Measurements from ENCODE around the gene ADGRV1. TPM values are rescaled to one million over a fixed set of nuclear protein-coding genes. Genes with fewer than 3 reads are reported as not detected.
"Not testable (repeated sequence)": the region's sequence is repeated elsewhere in the genome, so short reads cannot be mapped to it uniquely, and the experiment has no call there.

The ADGRV1 gene
- total and polyA plus RNA-seq, 7 experiments from 2014 or later = 0.32 to 1.1 TPM; not detected in 5

DNA sequence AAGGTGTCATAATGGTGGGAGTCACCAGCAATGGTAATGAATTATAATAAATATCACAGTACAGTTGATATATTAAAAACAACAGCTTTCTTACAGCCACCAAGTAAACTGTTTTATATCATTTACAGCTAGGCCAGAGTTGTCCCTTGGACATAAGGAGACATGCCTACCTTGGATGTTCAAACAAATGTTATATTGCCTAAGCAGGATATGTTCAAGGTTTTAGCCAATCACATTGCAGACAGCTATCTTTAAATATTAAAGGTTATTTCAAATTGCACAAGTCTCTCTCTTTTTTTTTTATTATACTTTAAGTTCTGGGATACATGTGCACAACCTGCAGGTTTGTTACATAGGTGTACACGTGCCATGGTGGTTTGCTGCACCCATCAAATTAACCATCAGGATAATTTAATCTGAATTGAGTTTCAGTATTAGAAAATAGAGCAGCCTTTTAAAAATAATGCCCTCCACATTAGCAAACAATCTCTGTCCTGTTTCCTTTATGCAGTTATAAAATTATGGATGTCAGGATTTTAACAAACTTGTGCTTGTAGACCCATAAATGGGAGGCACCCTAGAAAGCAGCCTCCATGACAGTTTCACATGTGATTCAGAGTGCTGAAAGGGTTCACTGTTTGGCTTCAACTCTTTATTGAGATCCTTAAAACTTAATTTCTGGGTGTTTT is 483.8 kb downstream of the ADGRV1 start:
- CTCF ChIA-PET = no interaction called here
- H3K4me3 Mint-ChIP-seq = no peak overlapping the region

DNA sequence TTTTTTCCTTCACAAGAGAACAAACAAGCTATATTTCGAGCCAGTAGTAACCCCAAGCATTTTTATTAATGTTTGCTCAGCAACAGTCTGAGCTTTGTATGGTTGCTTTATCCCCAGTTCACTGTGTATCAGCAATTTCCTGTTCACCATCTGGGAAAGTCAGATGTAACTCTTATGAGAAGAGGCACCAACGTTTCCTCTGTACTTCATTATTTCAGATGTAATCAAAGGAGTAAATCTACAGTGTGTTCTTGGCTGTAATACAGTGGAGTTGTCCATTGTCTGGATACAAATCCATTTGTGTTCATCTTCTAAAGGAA is 484.3 kb downstream of the ADGRV1 start:
- Histone ChIP-seq H3K9me3 (ENCODE audit: control insufficient read depth in 2 of 3, low read length in 3 of 3) (no peaks in the 10 kb centered on the region), H3K27ac (ENCODE audit: low read depth, low read length) (no peak overlapping the region), H3K4me1 (ENCODE audit: control insufficient read depth in 2 of 2, insufficient read depth in 2 of 2, low read length in 2 of 2) (no peaks in the 10 kb centered on the region), H3K4me3 (ENCODE audit: low read length) (no peak overlapping the region), H3K27me3 (ENCODE audit: control insufficient read depth in 2 of 2, insufficient read depth in 2 of 2, low read length in 2 of 2) (no peaks in the 10 kb centered on the region), H3K36me3 (ENCODE audit: control insufficient read depth in 2 of 3, insufficient read depth in 3 of 3, low read length in 3 of 3) (no peaks in the 10 kb centered on the region)
- no peak overlapping the region for H3K27ac Mint-ChIP-seq
- ChIA-PET POLR2A (no interaction called here), CTCF (no interaction called here)
- no peak overlapping the region for H3K4me3 Mint-ChIP-seq
- intact Hi-C loops (cut with micrococcal nuclease) = loop anchor here in 1 of 2 donors (5.0 kb wide), 1 partner anchor 884 kb away; no protein-coding TSS in a partner anchor
- DNase-seq (no peak), ATAC-seq (no peak)
- H3K36me3 Mint-ChIP-seq = no peaks in the 10 kb centered on the region
- no peaks in the 10 kb centered on the region for H3K4me1 Mint-ChIP-seq
- peaks cover 3 to 16% (median 10%) of the 10 kb centered on the region in 5 donors for H3K27me3 Mint-ChIP-seq
- peaks cover 0 to 9% (median 0%) of the 10 kb centered on the region in 11 donors for H3K9me3 Mint-ChIP-seq

More for the DNA sequence above, 483.8 kb downstream of the ADGRV1 start:
- Mint-ChIP-seq H3K36me3 (no peaks in the 10 kb centered on the region), H3K27me3 (peaks cover 5 to 16% (median 10%) of the 10 kb centered on the region in 5 donors), H3K27ac (no peak overlapping the region), H3K4me1 (no peaks in the 10 kb centered on the region), H3K9me3 (peaks cover 0 to 9% (median 0%) of the 10 kb centered on the region in 11 donors)
- H3K27ac ChIP-seq (ENCODE audit: low read depth, low read length) = no peak overlapping the region
- ATAC-seq = no peak
- no peak overlapping the region for H3K4me3 ChIP-seq (ENCODE audit: low read length)
- POLR2A ChIA-PET = no interaction called here
- no peaks in the 10 kb centered on the region for H3K4me1 ChIP-seq (ENCODE audit: control insufficient read depth in 2 of 2, insufficient read depth in 2 of 2, low read length in 2 of 2)
- H3K27me3 ChIP-seq (ENCODE audit: control insufficient read depth in 2 of 2, insufficient read depth in 2 of 2, low read length in 2 of 2) = no peaks in the 10 kb centered on the region
- H3K36me3 ChIP-seq (ENCODE audit: control insufficient read depth in 2 of 3, insufficient read depth in 3 of 3, low read length in 3 of 3) = no peaks in the 10 kb centered on the region
- DNase-seq = no peak
- no peaks in the 10 kb centered on the region for H3K9me3 ChIP-seq (ENCODE audit: control insufficient read depth in 2 of 3, low read length in 3 of 3)
- intact Hi-C loops (cut with micrococcal nuclease) = loop anchor here in 1 of 2 donors (5.0 kb wide), 1 partner anchor 885 kb away; no protein-coding TSS in a partner anchor

DNA sequence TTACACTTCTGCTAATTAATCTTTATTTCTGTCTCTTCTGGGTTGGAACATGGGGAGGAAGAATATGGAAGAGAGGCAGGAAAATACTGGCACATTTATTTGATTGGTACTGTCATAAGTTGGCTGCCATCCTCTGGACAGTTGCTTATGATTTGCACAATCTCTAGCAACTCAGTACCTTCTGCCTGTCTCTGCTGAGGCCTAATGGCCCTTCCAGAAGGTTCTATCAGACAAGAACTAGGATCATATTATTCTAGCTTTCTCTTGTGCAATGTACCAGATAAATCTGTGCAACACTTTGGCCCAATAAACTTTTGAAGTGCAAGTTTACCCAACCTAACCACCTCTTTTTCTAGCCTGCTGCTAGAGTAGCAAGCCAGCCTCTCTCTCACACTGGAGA is 489.5 kb downstream of the ADGRV1 start:
- Histone ChIP-seq H3K4me1 (ENCODE audit: control insufficient read depth in 2 of 2, insufficient read depth in 2 of 2, low read length in 2 of 2) (no peaks in the 10 kb centered on the region), H3K27ac (ENCODE audit: low read depth, low read length) (no peak overlapping the region), H3K27me3 (ENCODE audit: control insufficient read depth in 2 of 2, insufficient read depth in 2 of 2, low read length in 2 of 2) (no peaks in the 10 kb centered on the region), H3K4me3 (ENCODE audit: low read length) (no peak overlapping the region), H3K9me3 (ENCODE audit: control insufficient read depth in 2 of 3, low read length in 3 of 3) (no peaks in the 10 kb centered on the region), H3K36me3 (ENCODE audit: control insufficient read depth in 2 of 3, insufficient read depth in 3 of 3, low read length in 3 of 3) (no peaks in the 10 kb centered on the region)
- intact Hi-C loops (cut with micrococcal nuclease) = no loop called here
- H3K27me3 Mint-ChIP-seq = peaks cover 0 to 19% (median 15%) of the 10 kb centered on the region in 5 donors
- H3K9me3 Mint-ChIP-seq = peaks cover 0 to 9% (median 0%) of the 10 kb centered on the region in 11 donors
- peaks cover 0 to 1% (median 0%) of the 10 kb centered on the region in 7 donors for H3K4me1 Mint-ChIP-seq
- ATAC-seq (no peak), DNase-seq (no peak)
- H3K4me3 Mint-ChIP-seq = no peak overlapping the region
- ChIA-PET POLR2A (no interaction called here), CTCF (no interaction called here)
- no peak overlapping the region for H3K27ac Mint-ChIP-seq
- H3K36me3 Mint-ChIP-seq = no peaks in the 10 kb centered on the region

DNA sequence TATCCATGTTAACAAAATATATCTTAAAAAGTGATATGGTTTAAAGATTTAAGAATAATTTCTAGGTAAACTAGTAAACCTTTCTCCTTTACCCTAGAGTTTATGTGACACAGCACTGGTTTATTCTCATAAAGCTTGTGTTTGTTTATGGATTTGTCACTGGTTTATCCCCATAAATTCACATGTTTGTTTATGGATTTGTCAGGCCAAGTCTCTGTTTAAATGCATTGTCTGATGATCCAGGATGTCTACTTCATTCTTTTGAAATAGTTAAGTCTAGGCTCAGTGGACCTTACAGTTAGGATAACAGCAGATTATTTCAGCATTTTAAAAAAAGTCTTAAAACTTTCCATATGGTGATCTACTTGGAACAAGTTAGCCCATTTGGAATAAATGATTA is 490.5 kb downstream of the ADGRV1 start:
- intact Hi-C loops (cut with micrococcal nuclease) = no loop called here

DNA sequence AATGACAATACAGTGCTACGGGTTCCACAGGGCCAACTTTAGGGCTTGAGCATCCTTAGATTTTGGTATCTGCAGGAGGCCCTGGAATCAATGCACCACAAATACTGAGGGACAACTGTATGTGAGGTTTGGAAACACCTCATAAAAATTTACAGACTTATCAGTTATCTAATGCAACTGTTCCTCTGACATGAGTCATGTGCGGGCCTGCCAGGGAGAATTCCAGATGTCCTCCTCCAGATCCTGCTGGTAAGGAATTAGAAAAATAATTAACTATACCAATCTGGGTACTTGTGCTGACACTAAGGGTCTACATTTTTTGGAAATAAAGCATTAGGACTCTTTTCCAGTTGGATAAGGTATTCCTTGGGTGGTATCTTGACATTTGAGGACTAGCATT is 491.2 kb downstream of the ADGRV1 start:
- POLR2A ChIA-PET = no interaction called here
- Mint-ChIP-seq H3K36me3 (no peaks in the 10 kb centered on the region), H3K9me3 (peaks cover 0 to 7% (median 0%) of the 10 kb centered on the region in 11 donors), H3K4me1 (peaks cover 0 to 4% (median 0%) of the 10 kb centered on the region in 7 donors), H3K27me3 (peaks cover 5 to 23% (median 18%) of the 10 kb centered on the region in 5 donors), H3K4me3 (no peak overlapping the region), H3K27ac (no peak overlapping the region)
- Histone ChIP-seq H3K9me3 (ENCODE audit: control insufficient read depth in 2 of 3, low read length in 3 of 3) (no peaks in the 10 kb centered on the region), H3K27ac (ENCODE audit: low read depth, low read length) (no peak overlapping the region), H3K27me3 (ENCODE audit: control insufficient read depth in 2 of 2, insufficient read depth in 2 of 2, low read length in 2 of 2) (no peaks in the 10 kb centered on the region), H3K4me1 (ENCODE audit: control insufficient read depth in 2 of 2, insufficient read depth in 2 of 2, low read length in 2 of 2) (no peaks in the 10 kb centered on the region), H3K4me3 (ENCODE audit: low read length) (no peak overlapping the region), H3K36me3 (ENCODE audit: control insufficient read depth in 2 of 3, insufficient read depth in 3 of 3, low read length in 3 of 3) (no peaks in the 10 kb centered on the region)
- ATAC-seq (no peak), DNase-seq (no peak)
- CTCF ChIA-PET = no interaction called here
- intact Hi-C loops (cut with micrococcal nuclease) = no loop called here

More for the DNA sequence above, 490.5 kb downstream of the ADGRV1 start:
- H3K36me3 ChIP-seq (ENCODE audit: control insufficient read depth in 2 of 3, insufficient read depth in 3 of 3, low read length in 3 of 3) = no peaks in the 10 kb centered on the region
- peaks cover 5 to 25% (median 18%) of the 10 kb centered on the region in 5 donors for H3K27me3 Mint-ChIP-seq
- H3K27ac Mint-ChIP-seq = no peak overlapping the region
- no peaks in the 10 kb centered on the region for H3K9me3 ChIP-seq (ENCODE audit: control insufficient read depth in 2 of 3, low read length in 3 of 3)
- ChIA-PET POLR2A (no interaction called here), CTCF (no interaction called here)
- no peaks in the 10 kb centered on the region for H3K36me3 Mint-ChIP-seq
- H3K4me3 Mint-ChIP-seq = no peak overlapping the region
- H3K4me3 ChIP-seq (ENCODE audit: low read length) = no peak overlapping the region
- ATAC-seq (no peak), DNase-seq (no peak)
- H3K4me1 Mint-ChIP-seq = peaks cover 0 to 4% (median 0%) of the 10 kb centered on the region in 7 donors
- H3K27ac ChIP-seq (ENCODE audit: low read depth, low read length) = no peak overlapping the region
- peaks cover 0 to 9% (median 0%) of the 10 kb centered on the region in 11 donors for H3K9me3 Mint-ChIP-seq
- H3K27me3 ChIP-seq (ENCODE audit: control insufficient read depth in 2 of 2, insufficient read depth in 2 of 2, low read length in 2 of 2) = no peaks in the 10 kb centered on the region
- H3K4me1 ChIP-seq (ENCODE audit: control insufficient read depth in 2 of 2, insufficient read depth in 2 of 2, low read length in 2 of 2) = no peaks in the 10 kb centered on the region

DNA sequence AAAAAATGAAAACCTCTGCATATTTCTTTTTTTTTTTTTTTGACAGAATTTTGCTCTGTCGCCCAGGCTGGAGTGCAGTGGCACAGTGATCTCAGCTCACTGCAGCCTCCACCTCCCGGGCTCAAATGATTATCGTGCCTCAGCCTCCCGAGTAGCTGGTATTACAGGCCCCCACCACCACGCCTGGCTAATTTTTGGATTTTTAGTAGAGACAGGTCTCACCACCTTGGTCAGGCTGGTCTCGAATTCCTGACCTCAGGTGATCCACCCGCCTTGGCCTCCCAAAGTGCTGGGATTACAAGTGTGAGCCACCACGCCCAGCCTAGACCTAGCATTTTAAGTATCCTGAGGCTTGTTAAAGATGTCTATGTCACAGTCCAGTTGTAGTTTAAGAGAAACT is 493.8 kb downstream of the ADGRV1 start:
- H3K4me1 ChIP-seq (ENCODE audit: control insufficient read depth in 2 of 2, insufficient read depth in 2 of 2, low read length in 2 of 2); H3K36me3 Mint-ChIP-seq; ATAC-seq; intact Hi-C loops (cut with micrococcal nuclease); H3K4me3 ChIP-seq (ENCODE audit: low read length); H3K9me3 ChIP-seq (ENCODE audit: control insufficient read depth in 2 of 3, low read length in 3 of 3); H3K9me3 Mint-ChIP-seq; CTCF ChIA-PET; H3K27ac Mint-ChIP-seq; H3K27ac ChIP-seq (ENCODE audit: low read depth, low read length); H3K4me3 Mint-ChIP-seq; POLR2A ChIA-PET; DNase-seq; H3K4me1 Mint-ChIP-seq; H3K27me3 ChIP-seq (ENCODE audit: control insufficient read depth in 2 of 2, insufficient read depth in 2 of 2, low read length in 2 of 2); H3K36me3 ChIP-seq (ENCODE audit: control insufficient read depth in 2 of 3, insufficient read depth in 3 of 3, low read length in 3 of 3): not testable (repeated sequence)
- peaks cover 4 to 20% (median 13%) of the 10 kb centered on the region in 5 donors for H3K27me3 Mint-ChIP-seq

Data from naive thymus-derived CD4-positive, alpha-beta T cell (primary cell).